WTC11 (cell line): ENCODE results near the gene GCK. TPM values are rescaled to one million over a fixed set of nuclear protein-coding genes. Genes with fewer than 3 reads are reported as not detected.

ENCODE experiments used
- ATAC-seq: fragments of 200-7000 bp; cut with Tn5 transposase; 2 replicates; pipeline ENCODE4 v1.10.0; 2021; ENCODE audit warnings: mild to moderate bottlenecking, moderate library complexity
- CTCF ChIA-PET: fragments of 300-600 bp; sonication (Branson Sonifier 250); formaldehyde crosslinking; loops from one replicate; lab custom pipeline; 2021; ENCODE audit warnings: antibody characterized with exemption; lab: Charles Lee
- POLR2A ChIA-PET: fragments of 350-600 bp; sonication (Branson Sonifier 250); formaldehyde crosslinking; loops from one replicate; lab custom pipeline; 2021; ENCODE audit warnings: antibody characterized with exemption; lab: Charles Lee
- DNase-seq: peaks from one replicate; pipeline ENCODE4 v3.0.0; 2021; ENCODE audit warnings: low spot score
- H3K27ac Mint-ChIP-seq: 2 replicates; pipeline ENCODE4 v1.8.0; 2021; ENCODE audit warnings: mixed read lengths
- H3K27me3 Mint-ChIP-seq: 2 replicates; pipeline ENCODE4 v1.8.0; 2021; ENCODE audit warnings: low read depth, mild to moderate bottlenecking, moderate library complexity, mixed read lengths
- H3K36me3 Mint-ChIP-seq: 2 replicates; pipeline ENCODE4 v1.8.0; 2021; ENCODE audit warnings: mixed read lengths
- H3K4me1 Mint-ChIP-seq: 2 replicates; pipeline ENCODE4 v1.8.0; 2022; ENCODE audit warnings: mixed read lengths
- H3K4me3 Mint-ChIP-seq: 2 replicates; pipeline ENCODE4 v1.8.0; 2021; ENCODE audit warnings: mild to moderate bottlenecking, moderate library complexity, mixed read lengths
- H3K9me3 Mint-ChIP-seq: 2 replicates; pipeline ENCODE4 v1.8.0; 2021; ENCODE audit warnings: mixed read lengths
- CBFB ChIP-seq: sonication (generic); formaldehyde crosslinking; IDR thresholded peaks from 2 replicates; pipeline ENCODE4 v1.8.1; 2022; ENCODE audit warnings: mild to moderate bottlenecking, low read depth, missing genetic modification reagents
- CREB1 ChIP-seq: sonication (generic); formaldehyde crosslinking; IDR thresholded peaks from 2 replicates; pipeline ENCODE4 v1.8.0; 2023; ENCODE audit warnings: mild to moderate bottlenecking, missing genetic modification reagents
- EMX1 ChIP-seq: fragments of 250-450 bp; sonication (Bioruptor Pico); IDR thresholded peaks from 2 replicates; pipeline ENCODE4 v1.8.0; 2021; ENCODE audit warnings: mild to moderate bottlenecking
- ESRRA ChIP-seq: sonication (generic); formaldehyde crosslinking; IDR thresholded peaks from 2 replicates; pipeline ENCODE4 v1.8.1; 2022; ENCODE audit warnings: mild to moderate bottlenecking, missing genetic modification reagents, borderline replicate concordance
- FOXP1 ChIP-seq: sonication (generic); formaldehyde crosslinking; IDR thresholded peaks from 2 replicates; pipeline ENCODE4 v1.8.0; 2022; ENCODE audit warnings: missing genetic modification reagents, mild to moderate bottlenecking, moderate library complexity, borderline replicate concordance
- GTF2I ChIP-seq: fragments of 250-450 bp; sonication (Bioruptor Pico); conservative IDR thresholded peaks from 2 replicates; pipeline ENCODE4 v1.4.0; 2021; ENCODE audit warnings: mild to moderate bottlenecking
- HMGA2 ChIP-seq: fragments of 250-450 bp; sonication (Bioruptor Pico); IDR thresholded peaks from 2 replicates; pipeline ENCODE4 v1.4.0; 2021; ENCODE audit warnings: mild to moderate bottlenecking, moderate library complexity
- KAT7 ChIP-seq: sonication (generic); formaldehyde crosslinking; IDR thresholded peaks from 2 replicates; pipeline ENCODE4 v1.8.1; 2023; ENCODE audit warnings: missing genetic modification reagents, mild to moderate bottlenecking, borderline replicate concordance
- MXD4 ChIP-seq: fragments of 250-450 bp; sonication (Bioruptor Pico); IDR thresholded peaks from 2 replicates; pipeline ENCODE4 v1.8.0; 2021; ENCODE audit warnings: mild to moderate bottlenecking, moderate library complexity, borderline replicate concordance
- MYBL2 ChIP-seq: sonication (generic); formaldehyde crosslinking; IDR thresholded peaks from 2 replicates; pipeline ENCODE4 v1.8.1; 2023; ENCODE audit warnings: mild to moderate bottlenecking, moderate library complexity, missing genetic modification reagents
- PRRX2 ChIP-seq: fragments of 250-450 bp; sonication (Bioruptor Pico); IDR thresholded peaks from 2 replicates; pipeline ENCODE4 v1.8.0; 2021; ENCODE audit warnings: mild to moderate bottlenecking
- RORB ChIP-seq: fragments of 250-450 bp; sonication (Bioruptor Pico); IDR thresholded peaks from 2 replicates; pipeline ENCODE4 v1.9.0; 2021; ENCODE audit warnings: mild to moderate bottlenecking
- SP1 ChIP-seq: sonication (generic); formaldehyde crosslinking; conservative IDR thresholded peaks from 2 replicates; pipeline ENCODE4 v1.8.1; 2022; ENCODE audit warnings: missing genetic modification reagents
- ZNF219 ChIP-seq: sonication (generic); formaldehyde crosslinking; IDR thresholded peaks from 2 replicates; pipeline ENCODE4 v1.8.0; 2023; ENCODE audit warnings: missing genetic modification reagents, mild to moderate bottlenecking, borderline replicate concordance
- ZNF396 ChIP-seq: fragments of 250-450 bp; sonication (Bioruptor Pico); IDR thresholded peaks from 2 replicates; pipeline ENCODE4 v1.8.0; 2021; ENCODE audit warnings: mild to moderate bottlenecking, moderate library complexity, borderline replicate concordance
- total RNA-seq: library from RNA; stranded (reverse); gene quantifications from 3 replicates; pipeline ENCODE4 v1.2.3, GENCODE V29; 2021
- TF ChIP-seq, protein P1 (sequence below): sonication (generic); formaldehyde crosslinking; IDR thresholded peaks from 2 replicates; pipeline ENCODE4 v1.8.1; 2022; ENCODE audit warnings: low read depth, mild to moderate bottlenecking, moderate library complexity, missing genetic modification reagents, borderline replicate concordance
- TF ChIP-seq, protein P2 (sequence below): fragments of 250-450 bp; sonication (Bioruptor Pico); IDR thresholded peaks from 2 replicates; pipeline ENCODE4 v1.9.0; 2021; ENCODE audit warnings: mild to moderate bottlenecking, borderline replicate concordance
- TF ChIP-seq, protein P3 (sequence below): sonication (generic); formaldehyde crosslinking; IDR thresholded peaks from 2 replicates; pipeline ENCODE4 v1.8.1; 2023; ENCODE audit warnings: mild to moderate bottlenecking, missing genetic modification reagents, moderate library complexity
- TF ChIP-seq, protein P4 (sequence below): fragments of 250-450 bp; sonication (Bioruptor Pico); IDR thresholded peaks from 2 replicates; pipeline ENCODE4 v2.1.2; 2022; ENCODE audit warnings: mild to moderate bottlenecking, moderate library complexity
- TF ChIP-seq, protein P5 (sequence below): sonication (generic); formaldehyde crosslinking; IDR thresholded peaks from 2 replicates; pipeline ENCODE4 v1.8.0; 2023; ENCODE audit warnings: missing genetic modification reagents
- TF ChIP-seq, protein P6 (sequence below): sonication (generic); formaldehyde crosslinking; IDR thresholded peaks from 2 replicates; pipeline ENCODE4 v1.8.0; 2022; ENCODE audit warnings: missing genetic modification reagents
- TF ChIP-seq, protein P7 (sequence below): sonication (generic); formaldehyde crosslinking; IDR thresholded peaks from 2 replicates; pipeline ENCODE4 v1.8.0; 2022; ENCODE audit warnings: mild to moderate bottlenecking, missing genetic modification reagents

The GCK gene
- total RNA-seq, 1 experiment from 2014 or later, result 3.3 TPM

DNA sequence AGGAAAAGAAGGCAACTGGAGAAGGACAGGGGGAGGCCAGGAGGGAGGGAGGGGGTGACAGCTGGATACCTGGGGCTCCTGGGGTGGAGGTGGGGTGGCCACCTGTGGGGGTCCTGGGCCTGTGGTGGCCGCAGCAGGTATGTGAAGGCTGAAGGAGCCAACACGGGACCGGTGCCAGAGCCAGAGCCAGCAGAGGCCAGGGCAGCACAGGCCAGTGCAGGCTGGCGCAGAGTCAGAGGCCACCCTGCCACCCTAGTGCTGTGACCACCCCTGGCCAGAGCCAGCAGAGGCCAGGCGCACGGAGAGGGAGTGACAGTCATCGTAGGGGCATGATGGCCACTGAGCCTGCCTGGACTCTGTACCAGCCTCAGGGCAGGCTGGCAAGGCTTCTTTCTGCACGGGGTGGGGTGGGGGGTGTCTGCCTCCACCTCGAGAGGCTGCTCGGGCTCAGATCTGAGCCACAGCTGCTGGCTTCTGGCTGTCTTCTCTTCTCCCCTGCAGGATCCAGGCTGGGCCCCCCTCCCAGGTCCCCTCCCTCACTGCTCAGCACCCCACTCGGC lies 40.4 kb upstream of the GCK start:
- no peak for TF ChIP-seq RORB
- TF ChIP-seq, protein P1, sequence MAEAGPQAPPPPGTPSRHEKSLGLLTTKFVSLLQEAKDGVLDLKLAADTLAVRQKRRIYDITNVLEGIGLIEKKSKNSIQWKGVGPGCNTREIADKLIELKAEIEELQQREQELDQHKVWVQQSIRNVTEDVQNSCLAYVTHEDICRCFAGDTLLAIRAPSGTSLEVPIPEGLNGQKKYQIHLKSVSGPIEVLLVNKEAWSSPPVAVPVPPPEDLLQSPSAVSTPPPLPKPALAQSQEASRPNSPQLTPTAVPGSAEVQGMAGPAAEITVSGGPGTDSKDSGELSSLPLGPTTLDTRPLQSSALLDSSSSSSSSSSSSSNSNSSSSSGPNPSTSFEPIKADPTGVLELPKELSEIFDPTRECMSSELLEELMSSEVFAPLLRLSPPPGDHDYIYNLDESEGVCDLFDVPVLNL (CRISPR knock-in tag), result no peak
- TF ChIP-seq KAT7 (CRISPR knock-in tag), result no peak
- TF ChIP-seq, protein P2, sequence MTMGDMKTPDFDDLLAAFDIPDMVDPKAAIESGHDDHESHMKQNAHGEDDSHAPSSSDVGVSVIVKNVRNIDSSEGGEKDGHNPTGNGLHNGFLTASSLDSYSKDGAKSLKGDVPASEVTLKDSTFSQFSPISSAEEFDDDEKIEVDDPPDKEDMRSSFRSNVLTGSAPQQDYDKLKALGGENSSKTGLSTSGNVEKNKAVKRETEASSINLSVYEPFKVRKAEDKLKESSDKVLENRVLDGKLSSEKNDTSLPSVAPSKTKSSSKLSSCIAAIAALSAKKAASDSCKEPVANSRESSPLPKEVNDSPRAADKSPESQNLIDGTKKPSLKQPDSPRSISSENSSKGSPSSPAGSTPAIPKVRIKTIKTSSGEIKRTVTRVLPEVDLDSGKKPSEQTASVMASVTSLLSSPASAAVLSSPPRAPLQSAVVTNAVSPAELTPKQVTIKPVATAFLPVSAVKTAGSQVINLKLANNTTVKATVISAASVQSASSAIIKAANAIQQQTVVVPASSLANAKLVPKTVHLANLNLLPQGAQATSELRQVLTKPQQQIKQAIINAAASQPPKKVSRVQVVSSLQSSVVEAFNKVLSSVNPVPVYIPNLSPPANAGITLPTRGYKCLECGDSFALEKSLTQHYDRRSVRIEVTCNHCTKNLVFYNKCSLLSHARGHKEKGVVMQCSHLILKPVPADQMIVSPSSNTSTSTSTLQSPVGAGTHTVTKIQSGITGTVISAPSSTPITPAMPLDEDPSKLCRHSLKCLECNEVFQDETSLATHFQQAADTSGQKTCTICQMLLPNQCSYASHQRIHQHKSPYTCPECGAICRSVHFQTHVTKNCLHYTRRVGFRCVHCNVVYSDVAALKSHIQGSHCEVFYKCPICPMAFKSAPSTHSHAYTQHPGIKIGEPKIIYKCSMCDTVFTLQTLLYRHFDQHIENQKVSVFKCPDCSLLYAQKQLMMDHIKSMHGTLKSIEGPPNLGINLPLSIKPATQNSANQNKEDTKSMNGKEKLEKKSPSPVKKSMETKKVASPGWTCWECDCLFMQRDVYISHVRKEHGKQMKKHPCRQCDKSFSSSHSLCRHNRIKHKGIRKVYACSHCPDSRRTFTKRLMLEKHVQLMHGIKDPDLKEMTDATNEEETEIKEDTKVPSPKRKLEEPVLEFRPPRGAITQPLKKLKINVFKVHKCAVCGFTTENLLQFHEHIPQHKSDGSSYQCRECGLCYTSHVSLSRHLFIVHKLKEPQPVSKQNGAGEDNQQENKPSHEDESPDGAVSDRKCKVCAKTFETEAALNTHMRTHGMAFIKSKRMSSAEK (CRISPR knock-in tag), result no peak
- TF ChIP-seq, protein P3, sequence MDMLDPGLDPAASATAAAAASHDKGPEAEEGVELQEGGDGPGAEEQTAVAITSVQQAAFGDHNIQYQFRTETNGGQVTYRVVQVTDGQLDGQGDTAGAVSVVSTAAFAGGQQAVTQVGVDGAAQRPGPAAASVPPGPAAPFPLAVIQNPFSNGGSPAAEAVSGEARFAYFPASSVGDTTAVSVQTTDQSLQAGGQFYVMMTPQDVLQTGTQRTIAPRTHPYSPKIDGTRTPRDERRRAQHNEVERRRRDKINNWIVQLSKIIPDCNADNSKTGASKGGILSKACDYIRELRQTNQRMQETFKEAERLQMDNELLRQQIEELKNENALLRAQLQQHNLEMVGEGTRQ, result no peak
- TF ChIP-seq SP1 (CRISPR knock-in tag), result no peak
- no peak for TF ChIP-seq PRRX2 (CRISPR knock-in tag)
- no peak for TF ChIP-seq ZNF396
- TF ChIP-seq ESRRA (CRISPR knock-in tag), result no peak
- no peak for TF ChIP-seq GTF2I
- TF ChIP-seq CREB1, result no peak
- TF ChIP-seq, protein P4, sequence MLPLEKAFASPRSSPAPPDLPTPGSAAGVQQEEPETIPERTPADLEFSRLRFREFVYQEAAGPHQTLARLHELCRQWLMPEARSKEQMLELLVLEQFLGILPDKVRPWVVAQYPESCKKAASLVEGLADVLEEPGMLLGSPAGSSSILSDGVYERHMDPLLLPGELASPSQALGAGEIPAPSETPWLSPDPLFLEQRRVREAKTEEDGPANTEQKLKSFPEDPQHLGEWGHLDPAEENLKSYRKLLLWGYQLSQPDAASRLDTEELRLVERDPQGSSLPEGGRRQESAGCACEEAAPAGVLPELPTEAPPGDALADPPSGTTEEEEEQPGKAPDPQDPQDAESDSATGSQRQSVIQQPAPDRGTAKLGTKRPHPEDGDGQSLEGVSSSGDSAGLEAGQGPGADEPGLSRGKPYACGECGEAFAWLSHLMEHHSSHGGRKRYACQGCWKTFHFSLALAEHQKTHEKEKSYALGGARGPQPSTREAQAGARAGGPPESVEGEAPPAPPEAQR, result no peak
- no peak for TF ChIP-seq HMGA2
- TF ChIP-seq, protein P5, sequence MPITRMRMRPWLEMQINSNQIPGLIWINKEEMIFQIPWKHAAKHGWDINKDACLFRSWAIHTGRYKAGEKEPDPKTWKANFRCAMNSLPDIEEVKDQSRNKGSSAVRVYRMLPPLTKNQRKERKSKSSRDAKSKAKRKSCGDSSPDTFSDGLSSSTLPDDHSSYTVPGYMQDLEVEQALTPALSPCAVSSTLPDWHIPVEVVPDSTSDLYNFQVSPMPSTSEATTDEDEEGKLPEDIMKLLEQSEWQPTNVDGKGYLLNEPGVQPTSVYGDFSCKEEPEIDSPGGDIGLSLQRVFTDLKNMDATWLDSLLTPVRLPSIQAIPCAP, result no peak
- no peak for TF ChIP-seq EMX1
- H3K27ac Mint-ChIP-seq, result no peak overlapping the region
- no peaks in the 10 kb centered on the region for H3K27me3 Mint-ChIP-seq
- H3K36me3 Mint-ChIP-seq, result no peaks in the 10 kb centered on the region
- CTCF ChIA-PET, result interaction anchor here (1.7 kb wide), 1 partner anchor 15 kb away, joined by 8 read pairs; no protein-coding TSS in a partner anchor
- POLR2A ChIA-PET, result no interaction called here
- no peaks in the 10 kb centered on the region for H3K9me3 Mint-ChIP-seq
- ATAC-seq, result no peak
- no peak overlapping the region for H3K4me3 Mint-ChIP-seq
- no peak for DNase-seq
- H3K4me1 Mint-ChIP-seq, result no peaks in the 10 kb centered on the region

DNA sequence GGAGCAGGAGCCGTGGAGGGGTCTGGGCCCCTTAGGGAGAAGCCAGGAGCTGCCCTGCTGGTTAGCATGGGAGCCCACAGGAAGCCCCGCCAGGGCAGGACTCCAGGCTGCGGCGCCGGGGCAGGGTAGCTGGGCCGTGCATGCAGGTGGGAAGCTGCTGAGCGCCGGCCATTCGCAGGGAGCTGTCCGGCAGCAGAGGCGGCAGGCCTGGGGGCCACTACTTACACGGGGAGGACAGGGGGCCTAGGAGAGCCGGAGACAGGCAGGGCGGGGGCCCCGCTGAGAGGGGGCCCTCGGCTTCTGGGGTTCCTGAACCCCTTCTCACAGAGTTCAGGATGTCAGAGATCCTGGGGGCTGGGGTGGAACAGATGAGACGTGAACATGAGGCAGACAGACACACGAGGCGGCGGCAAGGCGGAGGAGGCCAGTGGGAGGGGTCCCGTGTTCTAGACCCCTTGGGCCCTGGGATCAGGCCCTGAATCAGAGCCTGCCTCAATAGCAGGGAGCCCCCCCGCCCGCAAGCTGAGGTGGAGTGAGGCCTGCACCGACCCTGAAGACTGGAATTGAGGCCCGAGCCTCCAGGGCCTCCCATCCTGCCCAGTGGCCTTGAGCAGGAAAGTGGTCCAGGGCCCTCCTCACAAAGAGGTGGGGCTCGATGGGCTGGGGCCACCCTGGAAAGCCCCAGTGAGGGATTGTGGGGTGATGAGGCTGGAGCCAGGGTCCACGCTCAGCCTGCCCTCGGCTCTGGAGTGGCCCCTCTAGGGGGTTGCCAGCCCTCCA lies 39.5 kb upstream of the GCK start:
- ChIA-PET POLR2A (no interaction called here), CTCF (interaction anchor here (1.0 to 1.7 kb wide), 2 partner anchors 12 to 14 kb away, joined by 3 to 8 read pairs; no protein-coding TSS in a partner anchor)
- DNase-seq, result no peak
- Mint-ChIP-seq H3K4me1 (peaks cover 4% of the 10 kb centered on the region), H3K36me3 (no peaks in the 10 kb centered on the region), H3K27me3 (no peaks in the 10 kb centered on the region), H3K4me3 (no peak overlapping the region), H3K9me3 (no peaks in the 10 kb centered on the region), H3K27ac (no peak overlapping the region)
- no peak for ATAC-seq
- TF ChIP-seq, protein P6, sequence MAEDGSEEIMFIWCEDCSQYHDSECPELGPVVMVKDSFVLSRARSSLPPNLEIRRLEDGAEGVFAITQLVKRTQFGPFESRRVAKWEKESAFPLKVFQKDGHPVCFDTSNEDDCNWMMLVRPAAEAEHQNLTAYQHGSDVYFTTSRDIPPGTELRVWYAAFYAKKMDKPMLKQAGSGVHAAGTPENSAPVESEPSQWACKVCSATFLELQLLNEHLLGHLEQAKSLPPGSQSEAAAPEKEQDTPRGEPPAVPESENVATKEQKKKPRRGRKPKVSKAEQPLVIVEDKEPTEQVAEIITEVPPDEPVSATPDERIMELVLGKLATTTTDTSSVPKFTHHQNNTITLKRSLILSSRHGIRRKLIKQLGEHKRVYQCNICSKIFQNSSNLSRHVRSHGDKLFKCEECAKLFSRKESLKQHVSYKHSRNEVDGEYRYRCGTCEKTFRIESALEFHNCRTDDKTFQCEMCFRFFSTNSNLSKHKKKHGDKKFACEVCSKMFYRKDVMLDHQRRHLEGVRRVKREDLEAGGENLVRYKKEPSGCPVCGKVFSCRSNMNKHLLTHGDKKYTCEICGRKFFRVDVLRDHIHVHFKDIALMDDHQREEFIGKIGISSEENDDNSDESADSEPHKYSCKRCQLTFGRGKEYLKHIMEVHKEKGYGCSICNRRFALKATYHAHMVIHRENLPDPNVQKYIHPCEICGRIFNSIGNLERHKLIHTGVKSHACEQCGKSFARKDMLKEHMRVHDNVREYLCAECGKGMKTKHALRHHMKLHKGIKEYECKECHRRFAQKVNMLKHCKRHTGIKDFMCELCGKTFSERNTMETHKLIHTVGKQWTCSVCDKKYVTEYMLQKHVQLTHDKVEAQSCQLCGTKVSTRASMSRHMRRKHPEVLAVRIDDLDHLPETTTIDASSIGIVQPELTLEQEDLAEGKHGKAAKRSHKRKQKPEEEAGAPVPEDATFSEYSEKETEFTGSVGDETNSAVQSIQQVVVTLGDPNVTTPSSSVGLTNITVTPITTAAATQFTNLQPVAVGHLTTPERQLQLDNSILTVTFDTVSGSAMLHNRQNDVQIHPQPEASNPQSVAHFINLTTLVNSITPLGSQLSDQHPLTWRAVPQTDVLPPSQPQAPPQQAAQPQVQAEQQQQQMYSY (CRISPR knock-in tag), result no peak
- no peak for TF ChIP-seq MYBL2 (CRISPR knock-in tag)
- no peak for TF ChIP-seq CBFB (CRISPR knock-in tag)
- no peak for TF ChIP-seq ZNF219 (CRISPR knock-in tag)
- TF ChIP-seq, protein P7, sequence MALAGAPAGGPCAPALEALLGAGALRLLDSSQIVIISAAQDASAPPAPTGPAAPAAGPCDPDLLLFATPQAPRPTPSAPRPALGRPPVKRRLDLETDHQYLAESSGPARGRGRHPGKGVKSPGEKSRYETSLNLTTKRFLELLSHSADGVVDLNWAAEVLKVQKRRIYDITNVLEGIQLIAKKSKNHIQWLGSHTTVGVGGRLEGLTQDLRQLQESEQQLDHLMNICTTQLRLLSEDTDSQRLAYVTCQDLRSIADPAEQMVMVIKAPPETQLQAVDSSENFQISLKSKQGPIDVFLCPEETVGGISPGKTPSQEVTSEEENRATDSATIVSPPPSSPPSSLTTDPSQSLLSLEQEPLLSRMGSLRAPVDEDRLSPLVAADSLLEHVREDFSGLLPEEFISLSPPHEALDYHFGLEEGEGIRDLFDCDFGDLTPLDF (CRISPR knock-in tag), result no peak
- no peak for TF ChIP-seq FOXP1
- no peak for TF ChIP-seq MXD4 (CRISPR knock-in tag)
